Gastroesophageal sphincter (tissue), 4 donors: Measurements from ENCODE around the gene APOBEC3A. TPM values are rescaled to one million over a fixed set of nuclear protein-coding genes. Genes with fewer than 3 reads are reported as not detected.
A peak's percentile ranks its signal among the peaks of the same experiment; 100 is the strongest.
"Not testable (repeated sequence)": the region's sequence is repeated elsewhere in the genome, so short reads cannot be mapped to it uniquely, and the experiment has no call there.

ENCODE experiments used
- ATAC-seq: fragments of 150-250 bp; one replicate; pipeline ENCODE4 v1.9.1; 2016; ENCODE audit warnings: mild to moderate bottlenecking, moderate library complexity
- H3K27ac ChIP-seq, 4 donors: fragments of 200-600 bp; sonication (generic) in 3 of 4; 1 replicate in 3 of 4; 2 replicates in 1 of 4; pipeline ENCODE4 v1.5.1; 2016 to 2019
- H3K27me3 ChIP-seq: fragments of 200-600 bp; sonication (generic); one replicate; pipeline ENCODE4 v1.5.1; 2019
- H3K36me3 ChIP-seq, 2 donors: fragments of 200-600 bp; sonication (generic); one replicate each; pipeline ENCODE4 v1.5.1; 2019; ENCODE audit warnings: control low read depth in 1 of 2
- H3K4me1 ChIP-seq, 3 donors: fragments of 200-600 bp; sonication (generic); 1 replicate in 2 of 3; 2 replicates in 1 of 3; pipeline ENCODE4 v1.5.1; 2016 to 2019; ENCODE audit warnings: control low read depth in 2 of 3
- H3K4me3 ChIP-seq, 2 donors: fragments of 200-600 bp; sonication (generic); one replicate each; pipeline ENCODE4 v1.5.1; 2019; ENCODE audit warnings: mild to moderate bottlenecking in 1 of 2, moderate library complexity in 1 of 2
- H3K9me3 ChIP-seq, 3 donors: fragments of 200-600 bp; sonication (generic); one replicate each; pipeline ENCODE4 v1.5.1; 2017 to 2019; ENCODE audit warnings: control low read depth in 2 of 3
- EP300 ChIP-seq: sonication (generic); formaldehyde crosslinking; IDR thresholded peaks from one replicate; pipeline ENCODE4 v1.6.1; 2017; ENCODE audit warnings: antibody characterized with exemption, mild to moderate bottlenecking
- POLR2A ChIP-seq, 2 donors: fragments of 450-650 bp; IDR thresholded peaks; one replicate each; pipeline ENCODE4 v1.6.1; 2017; ENCODE audit warnings: antibody characterized with exemption in 2 of 2, mild to moderate bottlenecking in 2 of 2, moderate library complexity in 1 of 2
- POLR2AphosphoS5 ChIP-seq: sonication (generic); formaldehyde crosslinking; IDR thresholded peaks from one replicate; pipeline ENCODE4 v1.6.1; 2017; ENCODE audit warnings: antibody characterized with exemption
- WGBS, 2 donors: methylation state at CpG; one replicate each; pipeline ENCODE4 v1.1.5; 2018; ENCODE audit warnings: low coverage in 1 of 2; 5-methylcytosine and 5-hydroxymethylcytosine counted together
- total RNA-seq, 4 donors: library from RNA; depleted of rRNA; stranded (reverse); fragments of >200 nt; gene quantifications; one replicate each; pipeline ENCODE4 v1.1.0, GENCODE V29; 2016
- TF ChIP-seq, protein P1 (sequence below), 4 experiments: fragments of 200-600 bp in 2 of 4; fragments of 450-650 bp in 2 of 4; sonication (generic) in 1 of 4; IDR thresholded peaks; one replicate each; pipeline ENCODE4 v1.5.1; 2017 to 2019; ENCODE audit warnings: antibody characterized with exemption in 4 of 4, mild to moderate bottlenecking in 2 of 4, moderate library complexity in 2 of 4

Gene APOBEC3A
- total RNA-seq, 4 donors from 2014 or later, result 0.35 to 4.4 TPM; not detected in 2

DNA sequence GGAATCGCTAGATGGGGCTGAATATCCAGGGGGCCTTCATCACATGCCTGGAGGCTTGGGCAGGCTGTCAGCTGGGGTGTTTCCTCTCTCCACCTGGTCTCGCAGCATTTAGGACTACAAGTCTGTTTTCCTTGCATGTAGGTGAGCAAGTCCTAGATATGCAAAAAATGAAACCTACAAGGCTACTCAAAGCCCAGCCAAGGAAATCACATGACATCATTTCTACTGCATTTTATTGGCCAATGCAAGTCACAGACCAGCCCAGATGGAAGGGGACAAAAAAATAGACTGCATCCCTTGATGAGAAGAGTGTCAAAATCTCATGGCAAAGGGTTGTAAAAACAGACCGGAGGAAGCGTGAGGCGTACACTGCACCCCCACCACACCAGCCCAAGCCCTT is 15.1 kb downstream of the APOBEC3A start:
- Histone ChIP-seq H3K4me3 (no peak overlapping the region), H3K27me3 (no peaks in the 10 kb centered on the region), H3K27ac (no peak overlapping the region), H3K9me3 (no peaks in the 10 kb centered on the region), H3K36me3 (no peaks in the 10 kb centered on the region), H3K4me1 (no peaks in the 10 kb centered on the region)
- no peak for ATAC-seq
- 84 to 90% methylated on average over 4 to 5 of the region's 5 CpGs for WGBS, 2 donors
- TF ChIP-seq POLR2A (IDR thresholded peaks at IDR 0.05), result no peak
- TF ChIP-seq EP300, result no peak
- TF ChIP-seq POLR2AphosphoS5, result no peak
- TF ChIP-seq, protein P1, sequence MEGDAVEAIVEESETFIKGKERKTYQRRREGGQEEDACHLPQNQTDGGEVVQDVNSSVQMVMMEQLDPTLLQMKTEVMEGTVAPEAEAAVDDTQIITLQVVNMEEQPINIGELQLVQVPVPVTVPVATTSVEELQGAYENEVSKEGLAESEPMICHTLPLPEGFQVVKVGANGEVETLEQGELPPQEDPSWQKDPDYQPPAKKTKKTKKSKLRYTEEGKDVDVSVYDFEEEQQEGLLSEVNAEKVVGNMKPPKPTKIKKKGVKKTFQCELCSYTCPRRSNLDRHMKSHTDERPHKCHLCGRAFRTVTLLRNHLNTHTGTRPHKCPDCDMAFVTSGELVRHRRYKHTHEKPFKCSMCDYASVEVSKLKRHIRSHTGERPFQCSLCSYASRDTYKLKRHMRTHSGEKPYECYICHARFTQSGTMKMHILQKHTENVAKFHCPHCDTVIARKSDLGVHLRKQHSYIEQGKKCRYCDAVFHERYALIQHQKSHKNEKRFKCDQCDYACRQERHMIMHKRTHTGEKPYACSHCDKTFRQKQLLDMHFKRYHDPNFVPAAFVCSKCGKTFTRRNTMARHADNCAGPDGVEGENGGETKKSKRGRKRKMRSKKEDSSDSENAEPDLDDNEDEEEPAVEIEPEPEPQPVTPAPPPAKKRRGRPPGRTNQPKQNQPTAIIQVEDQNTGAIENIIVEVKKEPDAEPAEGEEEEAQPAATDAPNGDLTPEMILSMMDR (IDR thresholded peaks at IDR 0.05), result no peak

DNA sequence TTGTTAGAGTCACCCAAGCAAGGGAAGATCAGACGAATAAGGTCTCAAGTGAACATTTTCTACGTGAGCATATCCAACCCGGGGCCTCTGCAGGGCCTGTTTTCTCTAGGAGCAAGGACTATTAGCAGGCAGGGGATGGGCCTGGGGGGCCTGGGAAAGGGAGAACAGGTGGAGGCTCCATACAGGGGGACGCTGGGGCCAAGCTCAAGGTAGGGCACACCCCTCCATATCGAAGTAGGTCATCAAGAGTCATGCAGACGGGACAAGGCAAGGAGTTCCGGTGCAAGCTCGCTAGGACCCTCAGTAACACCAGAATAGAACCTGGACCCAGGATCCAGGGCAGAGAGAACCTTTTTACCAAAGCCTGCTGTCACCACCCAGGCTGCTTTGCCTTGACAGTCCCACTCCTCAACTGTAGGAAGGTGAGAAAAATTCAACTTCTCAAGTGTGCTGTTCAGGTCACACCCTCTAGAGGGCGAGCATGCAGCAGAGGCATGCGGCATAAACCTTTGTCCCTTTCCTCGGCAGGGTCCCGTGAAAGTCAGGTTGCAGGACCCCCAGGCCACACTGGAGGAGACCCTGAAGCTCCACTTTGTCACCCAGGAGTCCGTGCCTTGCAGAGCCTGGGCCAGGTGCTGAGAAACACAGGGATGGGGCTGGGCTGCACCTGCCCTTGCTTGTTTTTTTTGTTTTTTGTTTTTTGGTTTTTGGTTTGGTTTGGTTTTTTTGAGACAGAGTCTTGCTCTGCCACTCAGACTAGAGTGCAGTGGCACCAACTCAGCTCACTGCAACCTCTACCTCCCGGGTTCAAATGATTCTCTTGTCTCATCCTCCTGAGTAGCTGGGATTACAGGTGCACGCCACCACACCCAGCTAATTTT is 16.1 kb downstream of the APOBEC3A start:
- Histone ChIP-seq H3K9me3 (no peaks in the 10 kb centered on the region), H3K4me1 (no peaks in the 10 kb centered on the region), H3K27me3 (no peaks in the 10 kb centered on the region), H3K4me3 (no peak overlapping the region), H3K36me3 (no peaks in the 10 kb centered on the region), H3K27ac (no peak overlapping the region)
- WGBS, 2 donors, result 53 to 79% methylated on average over 3 to 13 of the region's 15 CpGs
- no peak for TF ChIP-seq EP300
- TF ChIP-seq, protein P1 (IDR thresholded peaks at IDR 0.05), result peak in 2 of 4 experiments; percentile 56 to 59
- ATAC-seq, result no peak

DNA sequence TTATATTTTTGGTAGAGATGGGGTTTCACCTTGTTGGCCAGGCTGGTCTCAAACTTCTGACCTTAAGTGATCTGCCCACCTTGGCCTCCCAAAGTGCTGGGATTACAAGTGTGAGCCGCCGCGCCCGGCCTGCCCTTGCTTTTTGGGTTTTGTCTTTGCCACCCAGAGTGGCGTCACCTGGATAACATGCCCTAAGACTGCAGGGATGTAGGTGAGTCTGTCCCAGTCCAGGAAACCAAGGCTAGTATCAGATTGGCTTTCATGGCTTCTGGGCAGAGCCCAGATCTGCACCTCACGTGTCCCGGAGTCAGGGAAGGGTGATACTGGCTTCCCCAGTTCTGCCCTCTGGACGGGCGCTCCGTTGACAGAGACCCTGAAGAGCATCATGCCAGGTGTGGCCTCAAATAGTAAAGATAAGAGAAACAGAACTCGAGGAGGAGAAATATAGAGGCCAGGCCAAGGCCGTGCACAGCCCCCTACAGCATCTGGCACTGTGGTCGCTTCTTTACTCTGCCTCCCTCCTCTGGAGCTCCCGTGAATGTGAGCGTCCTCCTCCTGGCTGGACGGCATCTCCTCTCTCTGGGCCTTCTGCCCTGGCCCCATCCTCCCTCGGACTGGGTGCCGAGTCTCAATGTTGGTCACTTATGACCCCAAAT is 16.9 kb downstream of the APOBEC3A start:
- no peak for ATAC-seq
- Histone ChIP-seq H3K36me3 (no peaks in the 10 kb centered on the region), H3K4me3 (no peak overlapping the region), H3K9me3 (no peaks in the 10 kb centered on the region), H3K27me3 (no peaks in the 10 kb centered on the region), H3K27ac (no peak overlapping the region), H3K4me1 (no peaks in the 10 kb centered on the region)
- 54 to 79% methylated on average over 7 of the region's 18 CpGs for WGBS, 2 donors
- TF ChIP-seq, protein P1 (IDR thresholded peaks at IDR 0.05), result no peak
- TF ChIP-seq EP300 (no peak), POLR2A (IDR thresholded peaks at IDR 0.05) (no peak), POLR2AphosphoS5 (no peak)

DNA sequence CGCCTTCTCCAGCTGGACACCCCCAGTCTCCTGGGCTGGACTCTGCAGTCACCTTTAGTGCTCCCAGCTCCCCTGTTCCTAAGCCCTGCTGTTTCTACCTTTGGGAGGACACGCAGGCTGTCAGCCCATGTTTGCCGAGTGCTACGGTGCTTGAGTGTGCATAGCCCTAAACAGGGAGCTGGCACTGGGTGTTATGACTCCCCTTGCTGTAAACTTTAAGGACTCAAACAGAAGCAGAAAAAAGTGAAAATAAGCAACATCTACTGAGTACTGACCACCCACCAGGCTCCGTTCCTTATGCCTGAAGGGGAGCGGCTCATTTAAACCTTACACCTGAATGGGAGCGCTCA is 17.4 kb downstream of the APOBEC3A start:
- H3K4me3 ChIP-seq, result no peak overlapping the region
- no peaks in the 10 kb centered on the region for H3K36me3 ChIP-seq
- H3K27me3 ChIP-seq, result no peaks in the 10 kb centered on the region
- TF ChIP-seq POLR2A (IDR thresholded peaks at IDR 0.05) (no peak), EP300 (no peak), POLR2AphosphoS5 (no peak)
- TF ChIP-seq, protein P1 (IDR thresholded peaks at IDR 0.05), result no peak
- H3K27ac ChIP-seq, result no peak overlapping the region
- ATAC-seq, result no peak
- no peaks in the 10 kb centered on the region for H3K4me1 ChIP-seq
- WGBS, 2 donors, result 78 to 92% methylated on average over 4 to 5 of the region's 7 CpGs
- no peaks in the 10 kb centered on the region for H3K9me3 ChIP-seq

DNA sequence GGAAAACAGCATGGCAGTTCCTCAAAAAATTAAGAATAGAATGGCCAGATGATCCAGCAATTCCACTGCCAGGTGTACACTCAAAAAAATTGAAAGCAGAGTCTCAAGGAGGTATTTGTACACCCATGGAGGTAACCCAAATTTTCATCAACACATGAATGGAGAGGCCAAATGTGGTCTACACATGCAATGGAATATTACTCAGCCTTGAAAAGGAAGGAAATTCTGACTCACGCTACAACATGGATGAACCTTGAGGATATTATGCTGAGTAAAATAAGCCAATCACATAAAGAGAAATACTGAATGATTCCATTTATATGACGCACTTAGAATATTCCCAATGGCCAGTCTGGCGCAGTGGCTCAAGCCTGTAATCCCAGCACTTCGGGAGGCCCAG is 19.9 kb downstream of the APOBEC3A start:
- not testable (repeated sequence) for H3K36me3 ChIP-seq, H3K4me3 ChIP-seq, ATAC-seq, H3K9me3 ChIP-seq, H3K27me3 ChIP-seq, H3K27ac ChIP-seq
- WGBS, 2 donors, result 90 to 91% methylated on average over 3 to 4 of the region's 4 CpGs
- H3K4me1 ChIP-seq, result peaks cover 0 to 17% (median 7%) of the 10 kb centered on the region in 3 donors

DNA sequence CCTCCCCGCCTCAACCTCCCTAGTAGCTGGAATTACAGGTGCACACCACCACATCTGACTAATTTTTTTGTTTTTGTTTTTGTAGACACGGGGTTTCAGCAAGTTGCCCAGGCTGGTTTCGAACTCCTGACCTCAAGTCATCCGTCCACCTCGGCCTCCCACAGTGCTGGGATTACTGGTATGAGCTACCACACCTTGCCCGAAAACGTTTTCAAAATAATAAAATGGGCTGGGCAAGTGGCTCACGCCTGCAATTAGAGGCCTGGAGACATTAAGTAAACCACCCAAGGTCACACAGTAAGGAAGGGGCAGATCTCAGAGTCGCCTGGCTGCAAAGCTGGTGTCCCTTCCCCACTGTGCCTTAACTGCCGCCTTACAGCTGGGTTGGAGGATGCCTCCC is 23.2 kb downstream of the APOBEC3A start:
- not testable (repeated sequence) for ATAC-seq, H3K36me3 ChIP-seq, H3K27ac ChIP-seq, H3K27me3 ChIP-seq, H3K9me3 ChIP-seq, H3K4me3 ChIP-seq
- WGBS, 2 donors, result 58 to 67% methylated on average over 6 to 8 of the region's 10 CpGs
- peaks cover 0 to 24% (median 10%) of the 10 kb centered on the region in 3 donors for H3K4me1 ChIP-seq
